HEK293 (cell line): ENCODE data around the gene CACNA1C.

Source experiments
- CTCF ChIA-PET: fragments of 350-600 bp; formaldehyde crosslinking; extraction: SDS; loops from one replicate; lab custom pipeline; 2021; ENCODE audit warnings: antibody characterized with exemption; lab: Yijun Ruan, JAX
- POLR2A ChIA-PET: fragments of 300-600 bp; formaldehyde crosslinking; extraction: SDS; loops from one replicate; lab custom pipeline; 2020; ENCODE audit warnings: antibody characterized with exemption, inconsistent platforms; lab: Yijun Ruan, JAX
- H3K27ac ChIP-seq: fragments of 200-500 bp; sonication (Bioruptor generic); 2 replicates; pipeline ENCODE4 v1.5.1; 2014; ENCODE audit warnings: low read depth, low read length, control low read depth, inconsistent platforms; ENCODE audit errors: extremely low read depth
- H3K36me3 ChIP-seq, 2 experiments: fragments of 200-500 bp in 1 of 2; sonication (Bioruptor generic) in 1 of 2; 1 replicate in 1 of 2; 2 replicates in 1 of 2; pipeline ENCODE4 v1.5.1; 2014 to 2017; ENCODE audit warnings: inconsistent platforms in 2 of 2, low read length in 2 of 2; ENCODE audit not compliant: control insufficient read depth in 2 of 2, insufficient read depth in 1 of 2
- H3K4me1 ChIP-seq: fragments of 200-500 bp; sonication (Bioruptor generic); 2 replicates; pipeline ENCODE4 v1.5.1; 2014; ENCODE audit warnings: mild to moderate bottlenecking, low read length, inconsistent platforms; ENCODE audit not compliant: control insufficient read depth, insufficient read depth
- H3K4me3 ChIP-seq: 2 replicates; pipeline ENCODE4 v1.5.1; 2011; ENCODE audit warnings: low read depth, mild to moderate bottlenecking, control low read depth, low read length, moderate library complexity
- H3K9me3 ChIP-seq: fragments of 200-500 bp; sonication (Bioruptor generic); 2 replicates; pipeline ENCODE4 v1.5.1; 2014; ENCODE audit warnings: low read depth, low read length, inconsistent platforms; ENCODE audit not compliant: control insufficient read depth, insufficient read depth
- GLIS1 ChIP-seq: fragments of 450-650 bp; formaldehyde crosslinking; IDR thresholded peaks from 2 replicates; pipeline ENCODE4 v1.5.1; 2016; ENCODE audit warnings: missing biosample characterization, missing genetic modification characterization
- OVOL3 ChIP-seq: fragments of 450-650 bp; formaldehyde crosslinking; IDR thresholded peaks from 2 replicates; pipeline ENCODE4 v1.5.1; 2016; ENCODE audit warnings: missing biosample characterization, missing genetic modification characterization
- SETDB1 ChIP-seq: IDR thresholded peaks from one replicate; pipeline ENCODE4 v1.6.1; 2017; ENCODE audit warnings: mild to moderate bottlenecking, low read length, moderate library complexity, mixed read lengths; ENCODE audit not compliant: insufficient read length
- SP7 ChIP-seq: fragments of 450-650 bp; formaldehyde crosslinking; IDR thresholded peaks from 2 replicates; pipeline ENCODE4 v1.5.1; 2016; ENCODE audit warnings: missing biosample characterization, missing genetic modification characterization
- TCF7L2 ChIP-seq: IDR thresholded peaks from 2 replicates; pipeline ENCODE4 v1.6.1; 2011; ENCODE audit warnings: low read depth, mild to moderate bottlenecking, inconsistent platforms, low read length, moderate library complexity, borderline replicate concordance
- TSHZ1 ChIP-seq: fragments of 450-650 bp; formaldehyde crosslinking; IDR thresholded peaks from 2 replicates; pipeline ENCODE4 v1.5.1; 2016; ENCODE audit warnings: missing biosample characterization, missing genetic modification characterization, borderline replicate concordance
- YY1 ChIP-seq: fragments of 450-650 bp; formaldehyde crosslinking; IDR thresholded peaks from 2 replicates; pipeline ENCODE4 v1.5.1; 2018; ENCODE audit warnings: missing biosample characterization, missing genetic modification characterization
- ZBTB11 ChIP-seq: fragments of 450-650 bp; formaldehyde crosslinking; conservative IDR thresholded peaks from 2 replicates; pipeline ENCODE4 v1.5.1; 2016; ENCODE audit warnings: low read depth, missing biosample characterization, missing genetic modification characterization
- ZBTB21 ChIP-seq: fragments of 450-650 bp; formaldehyde crosslinking; IDR thresholded peaks from 2 replicates; pipeline ENCODE4 v1.5.1; 2017; ENCODE audit warnings: missing biosample characterization, missing genetic modification characterization
- ZBTB48 ChIP-seq: fragments of 450-650 bp; formaldehyde crosslinking; IDR thresholded peaks from 2 replicates; pipeline ENCODE4 v1.5.1; 2016; ENCODE audit warnings: missing biosample characterization, missing genetic modification characterization
- ZBTB8A ChIP-seq: fragments of 450-650 bp; formaldehyde crosslinking; IDR thresholded peaks from 2 replicates; pipeline ENCODE4 v1.5.1; 2016; ENCODE audit warnings: missing biosample characterization, missing genetic modification characterization
- ZNF133 ChIP-seq: fragments of 450-650 bp; formaldehyde crosslinking; IDR thresholded peaks from 2 replicates; pipeline ENCODE4 v1.5.1; 2016; ENCODE audit warnings: missing biosample characterization, missing genetic modification characterization
- ZNF140 ChIP-seq: fragments of 450-650 bp; formaldehyde crosslinking; IDR thresholded peaks from 2 replicates; pipeline ENCODE4 v1.5.1; 2016; ENCODE audit warnings: missing biosample characterization, missing genetic modification characterization
- ZNF16 ChIP-seq: fragments of 450-650 bp; formaldehyde crosslinking; IDR thresholded peaks from 2 replicates; pipeline ENCODE4 v1.5.1; 2016; ENCODE audit warnings: low read depth, missing biosample characterization, missing genetic modification characterization
- ZNF302 ChIP-seq: fragments of 450-650 bp; formaldehyde crosslinking; IDR thresholded peaks from 2 replicates; pipeline ENCODE4 v1.5.1; 2016; ENCODE audit warnings: missing biosample characterization, missing genetic modification characterization, low read depth
- ZNF510 ChIP-seq: fragments of 450-650 bp; formaldehyde crosslinking; IDR thresholded peaks from 2 replicates; pipeline ENCODE4 v1.5.1; 2018; ENCODE audit warnings: mild to moderate bottlenecking, missing genetic modification characterization, missing biosample characterization; ENCODE audit not compliant: insufficient replicate concordance
- ZNF518A ChIP-seq: fragments of 450-650 bp; formaldehyde crosslinking; conservative IDR thresholded peaks from 2 replicates; pipeline ENCODE4 v1.5.1; 2016; ENCODE audit warnings: low read depth, missing biosample characterization, missing genetic modification characterization
- ZNF610 ChIP-seq: fragments of 450-650 bp; formaldehyde crosslinking; IDR thresholded peaks from 2 replicates; pipeline ENCODE4 v1.5.1; 2016; ENCODE audit warnings: missing biosample characterization, missing genetic modification characterization, borderline replicate concordance
- ZNF791 ChIP-seq: fragments of 450-650 bp; formaldehyde crosslinking; IDR thresholded peaks from 2 replicates; pipeline ENCODE4 v1.5.1; 2016; ENCODE audit warnings: missing biosample characterization, missing genetic modification characterization
- ZSCAN18 ChIP-seq: fragments of 450-650 bp; formaldehyde crosslinking; IDR thresholded peaks from 2 replicates; pipeline ENCODE4 v1.5.1; 2016; ENCODE audit warnings: missing biosample characterization, missing genetic modification characterization
- TF ChIP-seq, protein P1 (sequence below): fragments of 450-650 bp; formaldehyde crosslinking; IDR thresholded peaks from 2 replicates; pipeline ENCODE4 v1.5.1; 2017; ENCODE audit warnings: missing biosample characterization, missing genetic modification characterization
- TF ChIP-seq, protein P2 (sequence below): fragments of 450-650 bp; formaldehyde crosslinking; IDR thresholded peaks from 2 replicates; pipeline ENCODE4 v1.5.1; 2016; ENCODE audit warnings: missing biosample characterization, missing genetic modification characterization, borderline replicate concordance

The CACNA1C gene

GRCh38 chr12:2520722-2521246 lies 468.0 kb downstream of the CACNA1C start:
- ChIA-PET CTCF (no interaction called here), POLR2A (no interaction called here)
- H3K4me1 ChIP-seq = no peaks in the 10 kb centered on the region; the same call in 1 of the 2 replicates
- H3K36me3 ChIP-seq = no peaks in the 10 kb centered on the region
- no peaks in the 10 kb centered on the region for H3K9me3 ChIP-seq
- H3K27ac ChIP-seq = no peak overlapping the region
- no peak overlapping the region for H3K4me3 ChIP-seq
- TF ChIP-seq, protein P1, sequence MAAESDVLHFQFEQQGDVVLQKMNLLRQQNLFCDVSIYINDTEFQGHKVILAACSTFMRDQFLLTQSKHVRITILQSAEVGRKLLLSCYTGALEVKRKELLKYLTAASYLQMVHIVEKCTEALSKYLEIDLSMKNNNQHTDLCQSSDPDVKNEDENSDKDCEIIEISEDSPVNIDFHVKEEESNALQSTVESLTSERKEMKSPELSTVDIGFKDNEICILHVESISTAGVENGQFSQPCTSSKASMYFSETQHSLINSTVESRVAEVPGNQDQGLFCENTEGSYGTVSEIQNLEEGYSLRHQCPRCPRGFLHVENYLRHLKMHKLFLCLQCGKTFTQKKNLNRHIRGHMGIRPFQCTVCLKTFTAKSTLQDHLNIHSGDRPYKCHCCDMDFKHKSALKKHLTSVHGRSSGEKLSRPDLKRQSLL = no peak
- TF ChIP-seq ZNF302 (tag by site-specific recombination) (no peak), ZSCAN18 (tag by site-specific recombination) (no peak), ZNF510 (no peak), ZNF133 (tag by site-specific recombination) (no peak), ZNF140 (no peak), SETDB1 (no peak), OVOL3 (tag by site-specific recombination) (no peak), ZNF791 (tag by site-specific recombination) (no peak), TSHZ1 (tag by site-specific recombination) (no peak), SP7 (tag by site-specific recombination) (no peak), ZNF16 (tag by site-specific recombination) (no peak), ZBTB21 (tag by site-specific recombination) (peak; percentile 24; the same call in 1 of the 2 replicates), ZNF610 (tag by site-specific recombination) (no peak), ZBTB11 (tag by site-specific recombination) (no peak), ZBTB8A (no peak), TCF7L2 (no peak), ZBTB48 (tag by site-specific recombination) (no peak), YY1 (peak; percentile 26; the same call in 1 of the 2 replicates), GLIS1 (no peak), ZNF518A (tag by site-specific recombination) (peak; percentile 74)
- TF ChIP-seq, protein P2, sequence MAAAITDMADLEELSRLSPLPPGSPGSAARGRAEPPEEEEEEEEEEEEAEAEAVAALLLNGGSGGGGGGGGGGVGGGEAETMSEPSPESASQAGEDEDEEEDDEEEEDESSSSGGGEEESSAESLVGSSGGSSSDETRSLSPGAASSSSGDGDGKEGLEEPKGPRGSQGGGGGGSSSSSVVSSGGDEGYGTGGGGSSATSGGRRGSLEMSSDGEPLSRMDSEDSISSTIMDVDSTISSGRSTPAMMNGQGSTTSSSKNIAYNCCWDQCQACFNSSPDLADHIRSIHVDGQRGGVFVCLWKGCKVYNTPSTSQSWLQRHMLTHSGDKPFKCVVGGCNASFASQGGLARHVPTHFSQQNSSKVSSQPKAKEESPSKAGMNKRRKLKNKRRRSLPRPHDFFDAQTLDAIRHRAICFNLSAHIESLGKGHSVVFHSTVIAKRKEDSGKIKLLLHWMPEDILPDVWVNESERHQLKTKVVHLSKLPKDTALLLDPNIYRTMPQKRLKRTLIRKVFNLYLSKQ (tag by site-specific recombination) = no peak
